ENCODE measurements around the gene MTMR3.

- TF ChIP-seq CTCF (IDR thresholded peaks at IDR 0.05; ENCODE audit: low read length) (no peak), EZH2 (optimal IDR thresholded peaks at IDR 0.05; ENCODE audit: low read depth, low read length) (no peak)
Observed at GRCh38 chr22:30017375-30018223, 134.6 kb downstream of the MTMR3 start.

All from MM.1S (cell line).